Measurements from ENCODE around the gene ARHGAP44.
A peak's percentile ranks its signal among the peaks of the same experiment; 100 is the strongest.

Gene ARHGAP44

GRCh38 chr17:12998461-12998860 is 209.2 kb downstream of the ARHGAP44 start:
- DNase-seq: no peak

GRCh38 chr17:12998874-12999273 is 209.6 kb downstream of the ARHGAP44 start:
- no peak for DNase-seq

- DNase-seq: no peak
These were observed 211.3 kb downstream of the ARHGAP44 start for GRCh38 chr17:13000561-13000960.

- DNase-seq: no peak
These were observed 212.8 kb downstream of the ARHGAP44 start for GRCh38 chr17:13001991-13002615.

- DNase-seq: peak; percentile 28
These were observed 213.6 kb downstream of the ARHGAP44 start for GRCh38 chr17:13002761-13003453.

- DNase-seq: no peak
These were observed 214.2 kb downstream of the ARHGAP44 start for GRCh38 chr17:13003454-13003851.

- DNase-seq: no peak
These were observed 214.6 kb downstream of the ARHGAP44 start for GRCh38 chr17:13003927-13004326.

GRCh38 chr17:13004336-13004735 is 215.0 kb downstream of the ARHGAP44 start:
- DNase-seq: no peak

- DNase-seq: no peak
These were observed 216.2 kb downstream of the ARHGAP44 start for GRCh38 chr17:13005530-13005929.

GRCh38 chr17:13008461-13008860 is 219.2 kb downstream of the ARHGAP44 start:
- no peak for DNase-seq

GRCh38 chr17:13010959-13011358 is 221.7 kb downstream of the ARHGAP44 start:
- no peak for DNase-seq

- DNase-seq: no peak
These were observed 225.5 kb downstream of the ARHGAP44 start for GRCh38 chr17:13014801-13015200.

GRCh38 chr17:13016881-13017654 is 227.8 kb downstream of the ARHGAP44 start:
- peak; percentile 9 for DNase-seq

- DNase-seq: peak; percentile 98
These were observed 228.6 kb downstream of the ARHGAP44 start, which contains the start of gene ELAC2 for GRCh38 chr17:13017655-13018459. ELAC2 (minus strand) TSS chr17:13018027; CDS start chr17:13017947, 80 bp downstream.

- no peak for DNase-seq
These were observed 234.7 kb downstream of the ARHGAP44 start for GRCh38 chr17:13024016-13024415.

GRCh38 chr17:13024526-13025257 is 235.4 kb downstream of the ARHGAP44 start:
- DNase-seq: peak; percentile 31

- DNase-seq: no peak
These were observed 235.9 kb downstream of the ARHGAP44 start for GRCh38 chr17:13025258-13025627.

- DNase-seq: no peak
These were observed 236.4 kb downstream of the ARHGAP44 start for GRCh38 chr17:13025687-13026086.

GRCh38 chr17:13027246-13027645 is 237.9 kb downstream of the ARHGAP44 start:
- no peak for DNase-seq

- DNase-seq: no peak
These were observed 240.0 kb downstream of the ARHGAP44 start for GRCh38 chr17:13029340-13029739.

- no peak for DNase-seq
These were observed 240.8 kb downstream of the ARHGAP44 start for GRCh38 chr17:13030056-13030455.

All from stimulated activated naive CD4-positive, alpha-beta T cell treated with Interleukin-2 at 50 U/mL for 16 hours (primary cell).